Activated naive CD8-positive, alpha-beta T cell treated with anti-CD3 and anti-CD28 coated beads for 36 hours (primary cell): ENCODE results near the gene TPK1. TPM values are rescaled to one million over a fixed set of nuclear protein-coding genes. Genes with fewer than 3 reads are reported as not detected.
A peak's percentile ranks its signal among the peaks of the same experiment; 100 is the strongest.

ENCODE experiments used
- DNase-seq: peaks from one replicate; pipeline ENCODE4 v3.0.0; 2021
- H3K27ac Mint-ChIP-seq: one replicate; pipeline ENCODE4 v1.8.0; 2022; ENCODE audit warnings: mild to moderate bottlenecking, moderate library complexity, mixed read lengths
- H3K27me3 Mint-ChIP-seq: one replicate; pipeline ENCODE4 v1.8.0; 2022; ENCODE audit warnings: mild to moderate bottlenecking, mixed read lengths
- H3K36me3 Mint-ChIP-seq: one replicate; pipeline ENCODE4 v1.8.0; 2021; ENCODE audit warnings: mild to moderate bottlenecking, mixed read lengths
- H3K4me1 Mint-ChIP-seq: one replicate; pipeline ENCODE4 v1.8.0; 2021; ENCODE audit warnings: mixed read lengths
- H3K4me3 Mint-ChIP-seq: one replicate; pipeline ENCODE4 v1.8.0; 2022; ENCODE audit warnings: mild to moderate bottlenecking, moderate library complexity, mixed read lengths
- H3K9me3 Mint-ChIP-seq: one replicate; pipeline ENCODE4 v1.8.0; 2022; ENCODE audit warnings: mixed read lengths
- total RNA-seq, 2 experiments: library from RNA; stranded (reverse); gene quantifications; one replicate each; pipeline ENCODE4 v1.2.3, GENCODE V29; 2021

TPK1 gene
- total RNA-seq, 2 experiments from 2014 or later = 16.7 to 21.4 TPM

- peak overlapping the region; percentile 98 for H3K4me3 Mint-ChIP-seq
- H3K27me3 Mint-ChIP-seq = no peaks in the 10 kb centered on the region
- H3K36me3 Mint-ChIP-seq = peaks cover 29% of the 10 kb centered on the region
- no peak for DNase-seq
- peaks cover 28% of the 10 kb centered on the region for H3K9me3 Mint-ChIP-seq
- peaks cover 33% of the 10 kb centered on the region for H3K4me1 Mint-ChIP-seq
- peak overlapping the region; percentile 99 for H3K27ac Mint-ChIP-seq
Observed at GRCh38 chr7:144835155-144835611, 670 bp downstream of the TPK1 start.

- H3K36me3 Mint-ChIP-seq = peaks cover 30% of the 10 kb centered on the region
- peaks cover 25% of the 10 kb centered on the region for H3K9me3 Mint-ChIP-seq
- no peaks in the 10 kb centered on the region for H3K27me3 Mint-ChIP-seq
- peak overlapping the region; percentile 98 for H3K4me3 Mint-ChIP-seq
- peak overlapping the region; percentile 99 for H3K27ac Mint-ChIP-seq
- DNase-seq = peak; percentile 38
- peaks cover 37% of the 10 kb centered on the region for H3K4me1 Mint-ChIP-seq
Observed at GRCh38 chr7:144834641-144835144, 1.2 kb downstream of the TPK1 start.

- peak overlapping the region; percentile 12 for H3K27ac Mint-ChIP-seq
- H3K9me3 Mint-ChIP-seq = peaks cover 7% of the 10 kb centered on the region
- no peaks in the 10 kb centered on the region for H3K27me3 Mint-ChIP-seq
- H3K4me1 Mint-ChIP-seq = peaks cover 50% of the 10 kb centered on the region
- no peak for DNase-seq
- H3K4me3 Mint-ChIP-seq = no peak overlapping the region
- H3K36me3 Mint-ChIP-seq = peaks cover 28% of the 10 kb centered on the region
Observed at GRCh38 chr7:144830811-144831210, 5.0 kb downstream of the TPK1 start.

DNA sequence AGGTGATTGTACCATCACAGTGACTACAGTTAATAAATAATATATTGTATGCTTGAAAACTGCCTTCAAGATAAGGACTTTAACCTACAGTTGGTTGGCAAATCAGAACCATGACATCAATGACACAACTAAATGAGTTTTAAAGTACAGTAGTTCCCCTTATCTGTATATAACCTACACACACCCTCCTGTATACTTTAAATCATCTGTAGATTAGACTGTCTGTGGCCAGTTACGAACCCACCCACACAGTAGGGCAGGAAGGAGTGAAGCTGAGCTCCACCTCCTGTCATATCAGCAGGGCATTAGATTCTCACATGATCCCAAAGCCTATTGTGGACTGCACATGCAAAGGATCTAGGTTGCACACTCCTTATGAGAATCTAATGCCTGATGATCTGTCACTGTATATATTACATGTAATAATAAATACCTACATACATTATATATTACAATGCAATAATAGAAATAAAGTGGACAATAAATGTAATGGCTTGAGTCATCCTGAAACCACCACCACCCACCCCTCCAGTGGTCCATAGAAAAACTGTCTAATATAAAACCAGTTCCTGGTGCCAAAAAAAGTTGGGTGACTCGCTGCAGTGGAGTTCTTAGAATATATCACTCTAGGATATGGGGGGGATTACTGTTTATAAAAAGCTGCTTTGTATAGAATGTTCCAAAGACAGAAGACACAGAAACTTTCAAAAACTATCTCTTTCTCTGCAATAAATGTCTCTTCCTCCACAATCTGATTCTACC is 5.6 kb downstream of the TPK1 start:
- no peak for DNase-seq
- no peaks in the 10 kb centered on the region for H3K27me3 Mint-ChIP-seq
- H3K4me3 Mint-ChIP-seq = no peak overlapping the region
- peaks cover 55% of the 10 kb centered on the region for H3K4me1 Mint-ChIP-seq
- peak overlapping the region; percentile 77 for H3K27ac Mint-ChIP-seq
- peaks cover 31% of the 10 kb centered on the region for H3K36me3 Mint-ChIP-seq
- peaks cover 7% of the 10 kb centered on the region for H3K9me3 Mint-ChIP-seq

DNA sequence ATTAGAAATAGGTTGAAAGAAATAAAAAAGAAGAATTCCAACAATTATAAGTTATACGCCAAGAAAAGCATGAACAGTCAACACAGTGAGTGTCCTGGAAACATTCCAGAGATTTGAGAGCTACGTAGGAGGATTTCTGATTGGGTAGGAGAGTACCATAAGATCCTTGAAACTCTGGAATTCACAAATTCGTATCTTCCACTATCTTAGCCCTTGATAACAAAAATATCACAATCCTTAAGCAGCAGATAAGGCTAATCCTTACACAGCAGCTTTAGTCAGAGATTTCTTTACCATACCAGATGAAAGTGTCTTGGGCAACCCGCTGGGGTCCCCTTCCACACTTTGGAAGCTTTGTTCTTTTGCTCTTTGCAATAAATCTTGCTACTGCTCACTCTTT is 8.2 kb downstream of the TPK1 start:
- Mint-ChIP-seq H3K4me1 (peaks cover 59% of the 10 kb centered on the region), H3K4me3 (no peak overlapping the region), H3K9me3 (peaks cover 7% of the 10 kb centered on the region), H3K27ac (no peak overlapping the region), H3K36me3 (peaks cover 39% of the 10 kb centered on the region), H3K27me3 (no peaks in the 10 kb centered on the region)
- DNase-seq = no peak

DNA sequence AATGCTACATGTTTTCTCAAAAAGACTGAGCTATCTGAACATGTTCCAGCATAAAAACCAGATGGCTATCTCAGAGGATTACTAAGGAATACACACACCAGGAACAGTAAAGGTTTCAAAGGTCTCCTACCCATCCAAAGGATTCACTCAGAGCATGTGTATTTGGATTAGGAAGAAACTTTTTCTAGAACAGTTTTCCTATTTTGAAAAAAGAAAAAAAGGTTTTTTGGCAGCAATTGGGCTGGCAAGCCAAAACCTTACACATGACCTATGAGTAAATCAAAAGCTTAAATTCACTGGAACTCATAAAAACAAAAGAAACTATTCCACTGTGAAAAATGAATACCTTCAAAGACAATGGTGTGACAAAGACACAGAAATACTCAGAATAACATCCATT is 9.6 kb downstream of the TPK1 start:
- peaks cover 44% of the 10 kb centered on the region for H3K36me3 Mint-ChIP-seq
- H3K27me3 Mint-ChIP-seq = no peaks in the 10 kb centered on the region
- H3K27ac Mint-ChIP-seq = no peak overlapping the region
- H3K4me1 Mint-ChIP-seq = peaks cover 66% of the 10 kb centered on the region
- H3K9me3 Mint-ChIP-seq = peaks cover 7% of the 10 kb centered on the region
- DNase-seq = no peak
- H3K4me3 Mint-ChIP-seq = no peak overlapping the region

DNA sequence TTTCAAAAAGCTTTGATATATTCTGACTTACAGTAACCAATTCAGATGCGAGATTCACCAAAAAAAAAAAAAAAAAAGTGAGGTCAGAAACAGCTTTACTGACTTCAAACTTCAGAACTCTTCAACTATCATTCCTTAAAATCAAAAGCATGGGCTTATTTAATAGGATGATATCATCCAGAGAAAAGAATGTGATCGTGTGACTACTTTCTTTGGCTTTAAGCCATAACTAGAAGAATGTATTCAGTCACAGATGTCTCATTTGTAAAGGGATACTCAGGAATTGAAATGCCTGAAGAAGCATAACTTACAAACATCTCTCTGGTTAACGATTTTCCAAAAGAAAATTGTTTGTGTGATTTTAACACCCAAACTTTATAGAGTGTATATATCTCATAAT is 11.5 kb downstream of the TPK1 start:
- Mint-ChIP-seq H3K4me3 (no peak overlapping the region), H3K4me1 (peaks cover 71% of the 10 kb centered on the region), H3K27me3 (no peaks in the 10 kb centered on the region), H3K9me3 (no peaks in the 10 kb centered on the region), H3K36me3 (peaks cover 48% of the 10 kb centered on the region), H3K27ac (no peak overlapping the region)
- DNase-seq = no peak

DNA sequence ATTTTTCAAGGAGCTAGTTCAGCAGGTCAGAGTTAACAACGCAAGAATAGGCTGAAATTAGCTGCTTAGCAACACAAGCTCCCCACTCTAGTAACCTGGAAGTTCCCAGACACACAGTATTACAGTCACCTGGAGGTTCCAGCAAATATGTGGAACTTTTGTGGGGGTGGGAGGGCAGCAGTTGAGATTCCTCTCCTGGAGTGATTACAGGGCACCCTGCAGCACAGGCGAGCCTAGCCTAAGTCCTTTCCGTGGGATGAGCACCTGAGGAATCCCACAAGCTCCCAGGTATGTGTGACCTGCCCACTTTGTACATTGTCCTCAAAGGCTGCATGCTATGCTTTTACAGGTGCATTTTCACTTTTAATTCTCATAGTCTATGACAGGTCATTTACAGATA is 13.6 kb downstream of the TPK1 start:
- Mint-ChIP-seq H3K36me3 (peaks cover 57% of the 10 kb centered on the region), H3K9me3 (peaks cover 5% of the 10 kb centered on the region), H3K27ac (peak overlapping the region; percentile 94), H3K4me3 (no peak overlapping the region), H3K4me1 (peaks cover 81% of the 10 kb centered on the region), H3K27me3 (no peaks in the 10 kb centered on the region)
- no peak for DNase-seq

DNA sequence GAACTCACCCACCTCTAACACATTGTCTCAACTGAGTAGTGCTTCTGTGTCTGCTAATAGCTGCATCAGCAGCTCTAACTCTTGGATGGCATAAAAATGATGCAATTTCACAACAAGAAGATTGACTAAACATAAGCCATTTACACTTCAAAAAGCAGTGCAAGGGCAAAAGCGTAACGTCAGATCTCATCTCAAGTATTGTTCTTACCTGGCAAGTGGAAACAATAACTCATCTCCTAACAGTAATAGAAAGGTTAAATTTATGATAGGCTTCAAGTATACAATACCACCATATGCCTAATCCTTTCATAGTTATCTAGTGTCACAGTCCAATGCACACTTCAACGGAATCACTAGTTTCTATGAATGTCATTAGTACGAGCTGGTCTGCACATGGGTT is 14.8 kb downstream of the TPK1 start:
- DNase-seq = no peak
- H3K4me3 Mint-ChIP-seq = peak overlapping the region; percentile 48
- peak overlapping the region; percentile 94 for H3K27ac Mint-ChIP-seq
- H3K9me3 Mint-ChIP-seq = peaks cover 5% of the 10 kb centered on the region
- H3K4me1 Mint-ChIP-seq = peaks cover 80% of the 10 kb centered on the region
- no peaks in the 10 kb centered on the region for H3K27me3 Mint-ChIP-seq
- peaks cover 58% of the 10 kb centered on the region for H3K36me3 Mint-ChIP-seq

DNA sequence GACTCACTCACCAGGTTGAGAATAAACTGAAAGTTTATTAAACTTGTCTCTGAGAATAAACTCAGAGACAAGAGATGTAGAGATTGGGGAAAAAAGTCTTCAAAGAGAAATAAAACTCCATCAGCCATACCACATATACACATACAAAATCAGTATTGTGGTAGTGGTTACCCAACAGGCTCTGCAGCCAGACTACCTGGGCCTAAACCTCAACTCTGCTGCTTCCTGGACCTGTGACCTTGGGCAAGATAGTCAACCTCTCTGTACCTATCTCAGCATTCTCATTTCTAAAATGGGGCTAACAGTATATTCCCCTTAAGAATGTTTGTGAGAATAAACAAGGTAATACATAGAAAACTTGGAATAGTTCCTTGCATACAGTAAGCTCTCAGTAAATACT is 15.3 kb downstream of the TPK1 start:
- Mint-ChIP-seq H3K4me3 (peak overlapping the region; percentile 24), H3K27me3 (no peaks in the 10 kb centered on the region), H3K4me1 (peaks cover 77% of the 10 kb centered on the region), H3K9me3 (peaks cover 5% of the 10 kb centered on the region), H3K27ac (peak overlapping the region; percentile 94), H3K36me3 (peaks cover 58% of the 10 kb centered on the region)
- DNase-seq = no peak

- Mint-ChIP-seq H3K4me1 (peaks cover 73% of the 10 kb centered on the region), H3K27me3 (no peaks in the 10 kb centered on the region), H3K27ac (peak overlapping the region; percentile 94), H3K9me3 (peaks cover 5% of the 10 kb centered on the region), H3K36me3 (peaks cover 54% of the 10 kb centered on the region), H3K4me3 (no peak overlapping the region)
- DNase-seq = no peak
Observed at GRCh38 chr7:144819566-144819965, 16.3 kb downstream of the TPK1 start.

GRCh38 chr7:144818511-144818910 is 17.3 kb downstream of the TPK1 start:
- peak; percentile 52 for DNase-seq
- Mint-ChIP-seq H3K4me3 (peak overlapping the region; percentile 20), H3K27me3 (no peaks in the 10 kb centered on the region), H3K27ac (peak overlapping the region; percentile 94), H3K4me1 (peaks cover 68% of the 10 kb centered on the region), H3K36me3 (peaks cover 56% of the 10 kb centered on the region), H3K9me3 (peaks cover 6% of the 10 kb centered on the region)

GRCh38 chr7:144817001-144817400 is 18.9 kb downstream of the TPK1 start:
- peaks cover 64% of the 10 kb centered on the region for H3K4me1 Mint-ChIP-seq
- H3K4me3 Mint-ChIP-seq = no peak overlapping the region
- no peak for DNase-seq
- no peak overlapping the region for H3K27ac Mint-ChIP-seq
- no peaks in the 10 kb centered on the region for H3K27me3 Mint-ChIP-seq
- peaks cover 6% of the 10 kb centered on the region for H3K9me3 Mint-ChIP-seq
- peaks cover 46% of the 10 kb centered on the region for H3K36me3 Mint-ChIP-seq

DNA sequence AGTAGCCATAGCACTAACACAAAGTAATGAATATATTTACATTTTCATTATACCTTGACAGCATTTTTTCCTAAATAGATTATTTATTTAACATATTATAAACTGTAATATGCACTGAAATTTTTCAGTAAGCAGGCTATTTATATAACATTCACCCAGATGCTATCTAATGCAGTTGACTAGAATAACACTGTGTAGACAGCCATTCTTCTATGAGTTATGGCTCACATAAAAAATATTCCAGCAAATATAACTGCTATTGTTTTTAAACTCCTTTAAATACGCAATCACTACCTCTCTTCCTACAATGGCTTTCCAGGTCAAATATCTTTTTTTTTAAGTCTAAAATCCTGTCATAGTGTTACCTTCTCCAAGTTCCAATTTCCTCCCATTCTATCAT is 21.6 kb downstream of the TPK1 start:
- no peak for DNase-seq
- peaks cover 37% of the 10 kb centered on the region for H3K36me3 Mint-ChIP-seq
- no peak overlapping the region for H3K4me3 Mint-ChIP-seq
- H3K9me3 Mint-ChIP-seq = peaks cover 8% of the 10 kb centered on the region
- H3K27ac Mint-ChIP-seq = no peak overlapping the region
- H3K27me3 Mint-ChIP-seq = no peaks in the 10 kb centered on the region
- peaks cover 55% of the 10 kb centered on the region for H3K4me1 Mint-ChIP-seq

DNA sequence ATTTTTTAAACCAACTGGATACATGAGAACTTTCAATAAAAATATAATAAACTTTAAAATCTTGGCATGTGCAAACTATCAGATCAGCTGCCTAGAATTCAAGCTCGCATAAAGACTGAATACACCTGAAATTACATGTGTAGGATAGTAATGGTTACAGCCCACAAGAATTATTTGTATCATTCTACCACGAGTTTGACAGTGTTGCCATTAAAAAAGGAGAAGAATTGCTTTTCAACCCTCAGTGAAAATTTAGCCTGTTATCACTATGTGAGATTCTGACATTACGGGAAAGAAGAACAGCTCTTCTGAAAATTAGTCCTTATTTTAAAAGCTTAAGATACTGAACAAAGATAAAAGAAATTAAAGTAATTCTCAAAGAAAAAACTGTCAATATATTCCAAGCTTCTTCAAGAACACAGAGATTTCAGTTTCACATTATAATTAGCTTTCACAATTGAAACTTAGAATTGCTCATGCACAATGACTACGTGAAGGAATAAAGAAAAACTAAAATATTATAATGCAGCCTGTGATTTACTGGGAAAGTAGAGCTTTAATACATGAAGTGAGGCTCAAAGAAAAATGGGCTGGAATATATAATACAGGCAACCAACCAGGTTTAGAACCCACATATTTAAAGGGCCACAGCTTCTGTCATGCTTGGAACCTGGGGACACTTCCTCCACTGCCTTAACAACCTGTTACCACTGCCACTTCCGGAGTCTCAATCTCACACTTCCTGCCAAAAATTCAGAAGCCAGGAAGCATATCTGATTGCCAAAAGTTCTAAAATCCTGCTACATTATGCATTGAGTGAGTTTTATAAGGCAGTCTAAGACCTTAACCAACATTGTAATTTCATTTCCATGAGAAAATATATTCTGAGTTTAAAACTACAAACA is 23.2 kb downstream of the TPK1 start:
- no peaks in the 10 kb centered on the region for H3K27me3 Mint-ChIP-seq
- peaks cover 6% of the 10 kb centered on the region for H3K9me3 Mint-ChIP-seq
- peak; percentile 36 for DNase-seq
- peak overlapping the region; percentile 79 for H3K4me3 Mint-ChIP-seq
- peaks cover 51% of the 10 kb centered on the region for H3K4me1 Mint-ChIP-seq
- peak overlapping the region; percentile 93 for H3K27ac Mint-ChIP-seq
- H3K36me3 Mint-ChIP-seq = peaks cover 30% of the 10 kb centered on the region
